HG03520 (cell line): Measurements from ENCODE around the gene WDR6.
"Not testable (repeated sequence)": the region's sequence is repeated elsewhere in the genome, so short reads cannot be mapped to it uniquely, and the experiment has no call there.

Experiments used
- ATAC-seq: cut with Tn5 transposase; IDR thresholded peaks from one replicate; pipeline ENCODE4 v1.9.1; 2021; ENCODE audit warnings: mild to moderate bottlenecking, moderate library complexity; ENCODE audit not compliant: unreplicated experiment

Gene WDR6

DNA sequence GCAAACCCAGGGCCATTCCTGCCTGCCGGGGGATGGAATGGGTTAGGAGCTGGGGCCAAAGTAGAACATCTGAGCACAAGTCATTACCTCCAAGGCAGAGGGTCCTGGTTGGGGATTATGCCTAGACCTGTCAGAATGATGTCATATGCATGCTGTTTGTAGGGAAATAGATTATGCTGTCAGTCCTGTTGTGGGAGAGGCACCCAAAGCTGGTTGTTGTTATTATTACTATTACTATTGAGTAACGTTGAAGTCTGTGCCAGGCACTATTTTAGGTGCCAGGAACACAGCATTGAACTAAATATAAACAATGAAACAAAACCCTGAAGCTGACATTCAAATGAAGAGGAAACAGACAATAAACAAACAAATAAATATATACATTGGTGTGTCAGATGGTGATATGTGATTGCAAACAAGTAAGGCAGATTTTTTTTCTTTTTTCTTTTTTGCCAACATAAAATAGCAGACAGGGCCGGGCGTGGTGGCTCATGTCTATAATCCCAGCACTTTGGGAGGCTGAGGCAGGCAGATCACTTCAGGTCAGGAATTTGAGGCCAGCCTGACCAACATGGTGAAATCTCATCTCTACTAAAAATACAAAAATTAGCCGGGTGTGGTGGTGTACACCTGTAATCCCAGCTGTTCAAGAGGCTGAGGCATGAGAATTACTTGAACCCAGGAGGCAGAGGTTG lies 15.2 kb upstream of the WDR6 start:
- no peak for ATAC-seq

DNA sequence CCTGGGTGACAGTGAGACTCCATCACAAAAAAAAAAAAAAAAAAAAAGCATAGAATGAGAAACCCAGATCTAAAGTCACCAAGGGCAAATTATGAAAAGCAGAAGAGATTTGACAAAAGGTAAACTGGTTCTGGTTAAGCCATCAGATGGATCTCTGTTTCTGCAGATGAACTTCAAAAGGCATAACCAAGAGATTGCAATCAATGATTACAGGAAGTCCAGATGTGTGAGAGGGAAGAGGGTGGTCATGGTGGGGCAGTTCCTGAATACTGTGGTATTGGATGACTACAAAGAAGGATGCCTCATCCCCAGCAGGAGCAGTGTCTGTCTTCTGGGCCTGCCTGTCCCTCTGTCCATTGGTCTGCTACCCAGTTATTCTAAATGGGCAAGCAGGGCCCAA lies 13.4 kb upstream of the WDR6 start:
- no peak for ATAC-seq

DNA sequence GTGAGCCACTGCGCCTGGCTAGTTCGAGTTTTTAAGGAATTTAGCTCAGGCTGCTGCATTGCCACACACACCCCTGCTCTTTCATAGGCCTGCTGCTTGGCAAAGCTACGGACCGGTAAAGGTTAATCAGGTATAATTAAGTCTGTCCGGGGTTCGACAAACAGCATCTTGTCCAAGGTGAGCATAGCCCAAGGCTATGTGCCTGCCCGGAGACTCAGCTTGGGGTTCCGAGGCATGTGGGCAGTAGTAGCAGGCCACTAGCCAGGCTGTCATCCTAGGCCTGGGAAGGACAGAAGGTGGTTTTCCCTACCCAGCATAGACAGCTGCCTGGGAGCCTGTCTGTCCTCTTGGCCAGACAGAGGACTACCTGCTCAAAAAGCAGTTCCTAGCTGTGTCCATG lies 10.6 kb upstream of the WDR6 start:
- ATAC-seq: no peak

DNA sequence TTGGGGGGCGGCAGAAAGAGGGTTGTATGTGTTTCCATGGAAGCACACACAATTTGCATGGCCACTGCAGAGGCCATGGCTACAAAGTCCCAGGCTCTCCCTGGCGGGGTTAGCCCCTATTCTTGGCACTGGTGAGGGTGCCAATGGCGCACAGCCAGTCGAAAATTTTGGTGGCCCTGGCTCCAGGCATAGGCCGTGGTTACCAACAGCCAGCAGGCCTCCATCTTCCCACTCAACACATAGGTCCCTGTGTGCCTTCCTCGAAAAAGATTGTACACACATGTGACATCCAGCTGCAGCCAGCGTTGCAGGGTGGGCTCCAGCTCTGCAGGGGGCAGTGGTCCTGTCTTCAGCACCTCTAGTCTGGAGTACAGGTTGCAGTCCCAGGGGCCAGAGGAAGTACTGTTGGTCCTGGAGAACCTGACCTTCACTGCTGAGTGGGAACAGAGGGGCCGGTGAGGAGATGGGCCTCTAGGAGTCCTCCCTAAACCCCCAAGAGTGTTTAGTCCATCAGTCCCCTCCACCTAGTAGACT lies 10.0 kb upstream of the WDR6 start:
- no peak for ATAC-seq

DNA sequence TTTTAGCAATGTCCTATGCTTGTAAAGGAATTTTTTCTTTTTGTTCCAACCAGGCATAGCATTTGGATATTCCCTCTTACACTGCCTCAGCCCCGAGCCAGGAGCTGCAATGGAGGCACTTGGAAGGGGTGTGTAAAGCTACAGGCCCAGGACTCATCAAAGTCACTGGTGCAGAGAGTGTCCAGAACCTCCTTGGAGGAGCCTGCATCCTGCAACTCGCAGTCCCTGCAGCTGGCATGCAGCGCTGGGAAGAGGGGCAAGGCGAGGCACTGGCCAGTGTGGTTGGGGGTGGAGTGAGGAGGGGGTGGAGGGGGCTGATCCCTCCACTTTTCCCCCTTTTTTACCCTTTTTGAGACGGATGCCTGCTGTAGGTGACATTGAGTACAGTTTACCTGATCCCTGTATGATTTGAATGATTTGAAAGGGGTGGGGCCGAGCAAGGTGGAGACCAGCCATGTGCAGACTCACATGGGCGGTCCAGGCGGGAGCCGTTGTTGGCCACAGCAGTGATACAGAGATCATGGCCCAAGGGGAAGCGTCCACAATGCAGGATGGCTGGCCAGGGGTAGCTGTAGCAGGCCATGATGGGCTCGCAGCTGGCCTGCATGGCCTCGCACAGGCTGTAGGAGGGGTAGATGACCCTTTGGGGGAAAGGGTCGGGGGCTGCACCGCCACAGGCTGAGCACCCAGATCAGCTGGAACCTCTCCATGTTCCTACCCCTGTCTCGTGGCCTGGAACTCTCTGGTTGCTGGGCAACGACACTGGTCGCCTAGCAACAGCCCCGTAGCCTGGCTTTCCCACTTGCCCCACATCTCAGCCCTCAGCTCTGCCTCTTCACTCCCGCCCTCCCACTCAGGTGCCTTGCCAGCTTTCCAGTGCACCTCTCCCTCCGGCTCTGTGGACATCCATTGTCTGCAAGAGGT lies 9.2 kb upstream of the WDR6 start:
- ATAC-seq: no peak

DNA sequence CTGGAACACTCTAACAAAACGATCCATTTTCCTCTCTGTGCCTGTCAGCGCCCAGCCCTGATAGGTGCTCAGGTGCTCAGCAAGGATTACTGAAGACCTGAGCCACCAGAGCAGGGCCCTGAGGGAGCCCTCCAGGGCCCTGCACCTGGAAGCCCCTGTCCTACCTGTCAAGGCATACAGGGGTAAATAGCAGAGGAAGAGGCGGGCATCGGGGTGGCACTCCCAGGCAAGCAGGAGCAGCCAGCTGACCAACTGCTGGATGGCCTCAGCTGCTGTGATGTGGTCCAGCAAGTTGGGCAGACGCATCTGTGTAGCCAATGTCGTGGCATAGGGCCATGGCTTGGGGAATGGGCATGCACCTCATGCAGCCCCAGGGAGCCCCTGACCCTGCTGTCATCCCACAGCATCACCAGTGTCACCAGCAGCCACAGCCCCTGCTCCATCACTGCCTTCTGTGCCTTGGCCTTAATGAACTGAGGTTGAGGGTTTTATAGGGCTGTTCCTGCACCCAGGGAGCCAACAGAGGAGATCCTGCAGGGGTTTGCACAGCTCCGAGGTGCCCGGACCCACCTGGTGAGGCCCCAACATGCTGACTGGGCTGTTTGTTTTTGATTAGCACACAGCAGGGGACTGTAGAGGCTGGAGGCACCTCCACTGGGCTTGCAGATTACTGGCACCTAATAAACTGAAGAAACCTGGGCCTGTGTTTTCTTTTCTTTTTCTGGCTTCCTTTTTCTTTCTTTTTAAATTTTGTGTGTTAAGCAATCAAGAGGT lies 7.9 kb upstream of the WDR6 start:
- ATAC-seq: no peak

DNA sequence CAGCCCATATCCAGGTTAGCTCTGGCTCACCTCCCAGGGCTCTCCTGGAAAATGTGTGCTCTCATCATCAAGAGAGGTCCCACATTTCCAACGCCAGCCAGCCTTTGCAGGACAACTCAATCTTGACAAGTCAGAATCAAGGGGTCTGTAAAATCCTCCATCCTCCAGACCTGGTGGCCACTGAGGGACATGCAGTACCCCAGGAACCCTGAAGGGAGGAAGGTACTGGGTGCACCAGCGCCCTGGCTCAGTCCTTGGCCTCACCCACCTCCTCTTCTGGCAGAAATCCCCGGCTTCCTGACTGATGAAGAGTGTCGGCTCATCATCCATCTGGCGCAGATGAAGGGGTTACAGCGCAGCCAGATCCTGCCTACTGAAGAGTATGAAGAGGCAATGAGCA lies 6.0 kb upstream of the WDR6 start:
- ATAC-seq: no peak

DNA sequence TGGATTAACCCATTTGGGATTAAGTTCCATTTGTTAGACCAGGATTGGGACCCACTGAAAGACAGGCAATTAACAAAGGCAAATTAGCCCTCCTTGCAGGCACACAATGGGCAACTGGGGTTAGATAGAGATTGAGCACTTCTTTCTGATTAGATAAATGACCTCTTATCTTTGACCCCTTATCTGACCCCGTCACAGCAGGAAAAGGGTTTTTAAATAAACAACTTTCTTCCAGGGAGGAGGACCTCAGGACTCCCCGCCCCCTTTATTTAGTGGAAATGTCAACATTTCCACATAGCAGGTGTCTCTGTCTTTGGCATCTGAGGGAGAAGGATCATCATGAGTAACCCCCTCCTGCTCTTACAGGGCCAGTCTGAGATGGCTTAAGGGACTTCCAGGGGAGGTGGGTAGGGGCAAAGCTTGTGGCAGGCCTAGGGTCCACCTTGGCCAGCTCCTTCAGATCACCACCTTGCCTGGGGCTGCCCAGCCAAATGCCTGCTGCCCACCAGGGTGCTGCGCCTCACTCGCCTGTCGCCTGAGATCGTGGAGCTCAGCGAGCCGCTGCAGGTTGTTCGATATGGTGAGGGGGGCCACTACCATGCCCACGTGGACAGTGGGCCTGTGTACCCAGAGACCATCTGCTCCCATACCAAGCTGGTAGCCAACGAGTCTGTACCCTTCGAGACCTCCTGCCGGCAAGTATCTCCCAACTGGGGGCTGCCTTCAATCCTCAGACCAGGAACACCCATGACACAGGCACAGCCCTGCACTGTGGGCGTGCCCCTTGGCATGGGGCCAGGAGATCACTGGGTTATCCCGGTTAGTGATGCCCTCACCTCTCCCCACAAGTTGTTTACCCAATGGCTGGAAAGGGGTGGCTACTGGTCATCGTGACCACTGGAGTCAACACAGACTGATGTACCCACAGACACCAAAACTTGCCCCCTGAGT lies 2.6 kb upstream of the WDR6 start:
- no peak for ATAC-seq

DNA sequence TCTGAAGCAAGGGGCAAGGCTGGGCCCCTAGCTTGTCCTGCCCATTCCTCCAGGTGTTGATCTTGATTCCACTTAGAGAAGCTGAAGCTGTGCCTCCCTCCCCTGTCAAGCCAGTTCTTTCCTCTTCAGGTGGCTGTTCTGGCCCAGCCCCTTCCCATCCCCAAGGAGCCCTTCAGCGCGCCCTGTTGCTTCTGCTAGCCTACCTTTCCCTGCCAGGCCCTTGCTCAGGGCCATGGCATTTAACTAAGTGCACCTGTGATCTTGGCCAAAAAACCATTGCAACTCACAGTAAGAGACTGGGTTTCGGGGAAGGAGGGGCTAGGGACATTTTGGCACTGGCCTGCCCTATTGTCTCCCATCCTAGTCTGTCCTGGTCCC lies 1.9 kb upstream of the WDR6 start:
- no peak for ATAC-seq

DNA sequence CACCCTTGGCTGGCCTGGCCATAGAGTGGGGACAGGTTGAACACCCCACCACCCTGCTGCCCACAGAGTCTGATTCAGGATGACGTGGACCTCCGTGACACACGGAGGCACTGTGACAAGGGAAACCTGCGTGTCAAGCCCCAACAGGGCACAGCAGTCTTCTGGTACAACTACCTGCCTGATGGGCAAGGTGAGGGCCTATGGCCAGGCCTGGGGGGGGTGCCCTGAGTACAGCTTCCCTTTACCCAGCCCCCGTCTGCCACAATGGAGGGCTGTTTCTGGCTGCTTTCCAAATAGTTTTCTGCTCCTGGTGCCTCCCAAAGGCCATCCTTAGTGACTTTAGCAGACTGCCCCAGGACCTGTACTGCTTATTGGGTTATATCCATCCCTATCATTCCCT lies 1.2 kb upstream of the WDR6 start:
- ATAC-seq: no peak

DNA sequence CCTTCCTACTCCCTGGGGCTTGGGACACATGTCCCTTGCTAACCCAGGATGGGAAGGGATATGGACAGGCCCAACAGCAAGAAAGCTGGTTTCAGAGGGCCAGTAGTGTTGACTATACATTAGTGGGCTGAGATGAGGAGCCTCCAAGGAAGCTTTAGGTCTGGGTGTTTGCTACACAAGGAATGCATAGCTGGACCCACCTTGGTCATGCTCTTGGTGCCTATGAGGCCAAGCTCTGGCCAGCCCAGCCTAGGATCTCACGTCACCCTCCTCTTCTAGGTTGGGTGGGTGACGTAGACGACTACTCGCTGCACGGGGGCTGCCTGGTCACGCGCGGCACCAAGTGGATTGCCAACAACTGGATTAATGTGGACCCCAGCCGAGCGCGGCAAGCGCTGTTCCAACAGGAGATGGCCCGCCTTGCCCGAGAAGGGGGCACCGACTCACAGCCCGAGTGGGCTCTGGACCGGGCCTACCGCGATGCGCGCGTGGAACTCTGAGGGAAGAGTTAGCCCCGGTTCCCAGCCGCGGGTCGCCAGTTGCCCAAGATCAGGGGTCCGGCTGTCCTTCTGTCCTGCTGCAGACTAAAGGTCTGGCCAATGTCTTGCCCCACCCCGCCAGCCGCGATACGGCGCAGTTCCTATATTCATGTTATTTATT lies 653 bp upstream of the WDR6 start:
- no peak for ATAC-seq

DNA sequence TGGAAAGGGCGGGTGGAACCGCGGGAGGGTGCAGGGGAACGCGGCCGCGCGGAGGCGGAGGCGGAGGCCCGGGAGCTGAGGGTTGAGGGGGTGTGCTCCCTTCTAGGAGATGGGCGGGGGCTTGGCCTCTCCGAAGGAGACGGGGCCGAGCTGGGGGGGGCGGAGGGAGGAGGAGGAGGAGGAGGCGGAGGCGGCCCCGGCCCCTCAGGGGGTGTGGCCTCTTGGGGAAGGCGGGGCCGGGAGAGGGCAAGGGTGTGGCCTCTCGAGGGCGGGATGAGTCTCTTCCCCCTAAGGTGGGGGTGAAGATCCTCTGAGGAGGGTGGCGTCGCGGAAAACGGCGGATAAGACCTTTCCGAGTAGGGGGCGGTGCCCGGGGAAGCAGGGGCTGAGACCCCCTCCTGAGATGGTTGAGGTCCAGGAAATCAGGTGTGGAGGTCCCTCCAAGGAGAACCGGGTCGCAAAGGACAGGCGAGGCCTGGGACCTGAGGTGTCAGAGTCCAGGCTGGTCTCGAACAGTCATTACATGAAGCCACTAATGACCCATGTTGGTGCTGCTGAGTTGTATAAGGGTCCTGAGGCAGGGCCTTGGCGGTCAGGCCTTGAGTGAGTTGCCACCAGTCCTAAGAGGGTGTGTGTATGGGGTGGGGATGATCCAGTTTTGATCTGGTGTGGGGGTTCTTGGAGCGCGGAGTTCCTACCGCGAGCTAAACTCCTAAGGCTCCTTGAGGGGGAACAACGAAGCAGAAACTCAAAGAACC lies 759 bp downstream of the WDR6 start:
- peak; percentile 32 for ATAC-seq

DNA sequence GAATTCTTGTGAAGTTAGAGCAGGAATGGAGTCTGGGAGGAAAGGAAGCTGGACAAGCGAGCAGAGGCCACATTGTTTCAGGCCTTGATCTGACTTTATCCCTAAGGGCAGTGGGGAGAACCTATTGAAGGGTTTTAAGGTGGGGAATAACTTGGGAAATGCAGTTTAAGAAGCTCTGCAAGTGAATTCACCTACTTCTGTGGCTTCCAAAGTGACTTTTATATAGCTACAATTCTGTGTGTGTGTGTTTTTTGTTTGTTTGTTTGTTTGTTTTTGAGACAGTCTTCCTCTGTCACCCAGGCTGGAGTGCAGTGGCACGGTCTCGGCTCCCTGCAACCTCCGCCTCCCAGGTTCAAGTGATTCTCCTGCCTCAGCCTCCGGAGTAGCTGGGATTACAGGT lies 1.4 kb downstream of the WDR6 start:
- not testable (repeated sequence) for ATAC-seq

DNA sequence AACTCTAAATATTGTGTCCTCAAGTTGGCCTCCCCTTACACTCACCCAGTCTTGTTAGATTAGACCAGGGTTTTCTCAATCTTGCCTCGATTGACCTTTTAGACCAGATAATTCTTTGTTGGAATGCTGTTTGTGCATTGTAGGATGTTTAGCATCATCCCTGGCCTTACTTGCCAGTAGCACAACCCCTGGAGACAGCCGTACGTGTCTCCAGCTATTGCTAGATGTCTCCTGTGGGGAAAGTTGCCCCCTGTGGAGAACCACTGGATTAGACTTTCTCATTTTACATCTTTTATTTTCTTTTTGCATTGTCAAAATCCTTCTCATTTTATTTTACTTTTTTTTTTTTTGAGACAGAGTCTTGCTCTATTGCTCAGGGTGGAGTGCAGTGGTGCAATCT lies 2.2 kb downstream of the WDR6 start:
- ATAC-seq: no peak

DNA sequence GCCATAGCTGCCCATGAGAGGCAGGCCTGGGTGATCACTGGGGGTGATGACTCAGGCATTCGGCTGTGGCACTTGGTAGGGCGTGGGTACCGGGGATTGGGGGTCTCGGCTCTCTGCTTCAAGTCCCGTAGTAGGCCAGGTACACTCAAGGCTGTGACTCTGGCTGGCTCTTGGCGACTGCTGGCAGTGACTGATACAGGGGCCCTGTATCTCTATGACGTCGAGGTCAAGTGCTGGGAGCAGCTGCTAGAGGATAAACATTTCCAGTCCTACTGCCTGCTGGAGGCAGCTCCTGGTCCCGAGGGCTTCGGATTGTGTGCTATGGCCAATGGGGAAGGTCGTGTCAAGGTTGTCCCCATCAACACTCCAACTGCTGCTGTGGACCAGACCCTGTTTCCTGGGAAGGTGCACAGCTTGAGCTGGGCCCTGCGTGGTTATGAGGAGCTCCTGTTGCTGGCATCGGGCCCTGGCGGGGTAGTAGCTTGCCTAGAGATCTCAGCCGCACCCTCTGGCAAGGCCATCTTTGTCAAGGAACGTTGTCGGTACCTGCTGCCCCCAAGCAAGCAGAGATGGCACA lies 5.3 kb downstream of the WDR6 start:
- ATAC-seq: no peak

DNA sequence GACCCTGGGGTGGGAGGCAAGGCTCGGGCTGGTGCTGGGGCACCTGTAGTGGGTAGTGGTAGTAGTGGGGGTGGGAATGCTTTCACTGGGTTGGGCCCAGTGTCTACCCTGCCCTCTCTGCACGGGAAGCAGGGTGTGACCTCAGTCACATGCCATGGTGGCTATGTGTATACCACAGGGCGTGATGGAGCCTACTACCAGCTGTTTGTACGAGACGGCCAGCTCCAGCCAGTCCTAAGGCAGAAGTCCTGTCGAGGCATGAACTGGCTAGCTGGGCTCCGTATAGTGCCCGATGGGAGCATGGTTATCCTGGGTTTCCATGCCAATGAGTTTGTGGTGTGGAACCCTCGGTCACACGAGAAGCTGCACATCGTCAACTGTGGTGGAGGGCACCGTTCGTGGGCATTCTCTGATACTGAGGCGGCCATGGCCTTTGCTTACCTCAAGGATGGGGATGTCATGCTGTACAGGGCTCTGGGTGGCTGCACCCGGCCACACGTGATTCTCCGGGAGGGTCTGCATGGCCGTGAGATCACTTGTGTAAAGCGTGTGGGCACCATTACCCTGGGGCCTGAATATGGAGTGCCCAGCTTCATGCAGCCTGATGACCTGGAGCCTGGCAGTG lies 6.0 kb downstream of the WDR6 start:
- ATAC-seq: no peak

DNA sequence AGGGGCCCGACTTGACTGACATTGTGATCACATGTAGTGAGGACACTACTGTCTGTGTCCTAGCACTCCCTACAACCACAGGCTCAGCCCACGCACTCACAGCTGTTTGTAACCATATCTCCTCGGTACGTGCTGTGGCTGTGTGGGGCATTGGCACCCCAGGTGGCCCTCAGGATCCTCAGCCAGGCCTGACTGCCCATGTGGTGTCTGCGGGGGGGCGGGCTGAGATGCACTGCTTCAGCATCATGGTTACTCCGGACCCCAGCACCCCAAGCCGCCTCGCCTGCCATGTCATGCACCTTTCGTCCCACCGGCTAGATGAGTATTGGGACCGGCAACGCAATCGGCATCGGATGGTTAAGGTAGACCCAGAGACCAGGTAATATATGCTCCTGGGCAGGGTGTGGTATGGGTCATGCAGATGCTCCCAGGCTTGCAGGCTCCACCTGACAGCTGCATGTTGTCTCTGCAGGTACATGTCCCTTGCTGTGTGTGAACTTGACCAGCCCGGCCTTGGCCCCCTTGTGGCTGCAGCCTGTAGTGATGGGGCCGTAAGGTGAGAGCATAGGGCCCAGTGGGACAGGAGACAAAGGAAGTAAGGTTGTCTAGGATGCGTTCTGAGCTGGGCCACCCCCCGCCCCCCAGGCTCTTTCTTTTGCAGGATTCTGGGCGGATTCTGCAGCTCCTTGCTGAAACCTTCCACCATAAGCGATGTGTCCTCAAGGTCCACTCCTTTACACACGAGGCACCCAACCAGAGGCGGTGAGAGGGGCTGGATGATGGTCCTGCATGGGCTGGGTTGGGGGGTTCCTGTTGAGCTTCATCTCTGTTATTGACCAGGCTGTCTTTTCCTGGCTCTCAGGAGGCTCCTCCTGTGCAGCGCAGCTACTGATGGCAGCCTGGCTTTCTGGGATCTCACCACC lies 6.8 kb downstream of the WDR6 start:
- no peak for ATAC-seq
